Keratinocyte (primary cell): Measurements from ENCODE around the gene RNF227. TPM values are rescaled to one million over a fixed set of nuclear protein-coding genes. Genes with fewer than 3 reads are reported as not detected.

Experiments used
- DNase-seq: peaks from one replicate; pipeline ENCODE4 v3.0.0-alpha.2; 2011; ENCODE audit warnings: low read depth, missing footprints, low spot score
- FAIRE-seq: peaks from 2 replicates; lab custom pipeline; 2011; peaks lifted over from hg19 to GRCh38; lab: Jason Lieb, UNC
- H2AFZ ChIP-seq: 2 replicates; pipeline ENCODE4 v1.6.0; 2012; ENCODE audit warnings: low read length, control low read depth, inconsistent platforms; ENCODE audit not compliant: control insufficient read depth
- H3K27ac ChIP-seq: 2 replicates; pipeline ENCODE4 v1.5.1; 2011; ENCODE audit warnings: low read length; ENCODE audit not compliant: control insufficient read depth, insufficient read depth
- H3K27me3 ChIP-seq: 3 replicates; pipeline ENCODE4 v1.6.0; 2011; ENCODE audit warnings: low read length; ENCODE audit not compliant: control insufficient read depth, insufficient read depth; ENCODE audit errors: extremely low read depth
- H3K36me3 ChIP-seq, 2 experiments: 2 replicates in 1 of 2; 3 replicates in 1 of 2; pipeline ENCODE4 v1.5.1; 2011; ENCODE audit warnings: low read length in 2 of 2, mild to moderate bottlenecking in 1 of 2; ENCODE audit not compliant: control insufficient read depth in 2 of 2, insufficient read depth in 2 of 2; ENCODE audit errors: extremely low read depth in 1 of 2
- H3K4me1 ChIP-seq: 3 replicates; pipeline ENCODE4 v1.5.1; 2011; ENCODE audit warnings: low read length; ENCODE audit not compliant: control insufficient read depth, insufficient read depth; ENCODE audit errors: extremely low read depth
- H3K4me2 ChIP-seq: 3 replicates; pipeline ENCODE4 v1.6.0; 2011; ENCODE audit warnings: low read depth, low read length; ENCODE audit not compliant: control insufficient read depth, insufficient read depth; ENCODE audit errors: extremely low read depth
- H3K4me3 ChIP-seq, 3 experiments: fragments of 200-600 bp in 1 of 3; sonication (generic) in 1 of 3; 2 replicates in 2 of 3; 3 replicates in 1 of 3; pipeline ENCODE4 v1.5.1; 2011 to 2016; ENCODE audit warnings: low read length in 3 of 3, mild to moderate bottlenecking in 3 of 3, control low read depth in 2 of 3, inconsistent platforms in 1 of 3, low read depth in 1 of 3, mixed read lengths in 1 of 3, mixed run types in 1 of 3, moderate library complexity in 1 of 3; ENCODE audit not compliant: control insufficient read depth in 2 of 3, insufficient read depth in 2 of 3; ENCODE audit errors: extremely low read depth in 1 of 3
- H3K79me2 ChIP-seq: 2 replicates; pipeline ENCODE4 v1.6.0; 2012; ENCODE audit warnings: low read length; ENCODE audit not compliant: control insufficient read depth, insufficient read depth
- H3K9ac ChIP-seq: 3 replicates; pipeline ENCODE4 v1.6.0; 2011; ENCODE audit warnings: low read length; ENCODE audit not compliant: control insufficient read depth, insufficient read depth; ENCODE audit errors: extremely low read depth
- H3K9me1 ChIP-seq: 3 replicates; pipeline ENCODE4 v1.6.0; 2011; ENCODE audit warnings: low read length; ENCODE audit not compliant: control insufficient read depth, insufficient read depth; ENCODE audit errors: extremely low read depth
- H3K9me3 ChIP-seq: 2 replicates; pipeline ENCODE4 v1.5.1; 2012; ENCODE audit warnings: low read depth, low read length; ENCODE audit not compliant: control insufficient read depth
- H4K20me1 ChIP-seq: 3 replicates; pipeline ENCODE4 v1.6.0; 2011; ENCODE audit warnings: low read length; ENCODE audit not compliant: control insufficient read depth, insufficient read depth; ENCODE audit errors: extremely low read depth
- CTCF ChIP-seq, 3 experiments: IDR thresholded peaks in 1 of 3; conservative IDR thresholded peaks in 1 of 3; optimal IDR thresholded peaks in 1 of 3; 2 replicates in 2 of 3; 3 replicates in 1 of 3; pipeline versions ENCODE3 to v1.5.1; 2011; ENCODE audit warnings: low read length in 3 of 3, mild to moderate bottlenecking in 3 of 3, moderate library complexity in 2 of 3, control low read depth in 1 of 3, inconsistent platforms in 1 of 3; ENCODE audit not compliant: insufficient read depth in 2 of 3; ENCODE audit errors: extremely low read depth in 1 of 3
- EZH2 ChIP-seq: IDR thresholded peaks from one replicate; pipeline ENCODE4 v1.6.1; 2012; ENCODE audit warnings: inconsistent platforms, mild to moderate bottlenecking, low read length, moderate library complexity
- dilution Hi-C: fragments of 300-500 bp; cut with MboI; formaldehyde crosslinking; loops from one replicate; pipeline ENCODE4 v1.7.0; 2020; ENCODE audit warnings: low sequenced_read_pairs; ENCODE audit not compliant: extremely low pct_ligation_motif_present
- polyA plus RNA-seq, 5 experiments: library from polyadenylated mRNA; depleted of rRNA in 3 of 5; stranded (reverse) in 3 of 5; stranded (forward) in 1 of 5; unstranded in 1 of 5; fragments of >200 nt; gene quantifications; 1 replicate in 1 of 5; 2 replicates in 3 of 5; 3 replicates in 1 of 5; pipeline versions ENCODE4 v1.2.1 to v1.2.3, GENCODE V29; 2011 to 2012; ENCODE audit warnings: missing spikeins in 2 of 5, low read depth in 1 of 5, low replicate concordance in 1 of 5

Gene RNF227
- polyA plus RNA-seq, 1 donor (not counting 4 experiments of a cell fraction or from before 2014, with no cell fraction given) = 3.6 TPM

DNA sequence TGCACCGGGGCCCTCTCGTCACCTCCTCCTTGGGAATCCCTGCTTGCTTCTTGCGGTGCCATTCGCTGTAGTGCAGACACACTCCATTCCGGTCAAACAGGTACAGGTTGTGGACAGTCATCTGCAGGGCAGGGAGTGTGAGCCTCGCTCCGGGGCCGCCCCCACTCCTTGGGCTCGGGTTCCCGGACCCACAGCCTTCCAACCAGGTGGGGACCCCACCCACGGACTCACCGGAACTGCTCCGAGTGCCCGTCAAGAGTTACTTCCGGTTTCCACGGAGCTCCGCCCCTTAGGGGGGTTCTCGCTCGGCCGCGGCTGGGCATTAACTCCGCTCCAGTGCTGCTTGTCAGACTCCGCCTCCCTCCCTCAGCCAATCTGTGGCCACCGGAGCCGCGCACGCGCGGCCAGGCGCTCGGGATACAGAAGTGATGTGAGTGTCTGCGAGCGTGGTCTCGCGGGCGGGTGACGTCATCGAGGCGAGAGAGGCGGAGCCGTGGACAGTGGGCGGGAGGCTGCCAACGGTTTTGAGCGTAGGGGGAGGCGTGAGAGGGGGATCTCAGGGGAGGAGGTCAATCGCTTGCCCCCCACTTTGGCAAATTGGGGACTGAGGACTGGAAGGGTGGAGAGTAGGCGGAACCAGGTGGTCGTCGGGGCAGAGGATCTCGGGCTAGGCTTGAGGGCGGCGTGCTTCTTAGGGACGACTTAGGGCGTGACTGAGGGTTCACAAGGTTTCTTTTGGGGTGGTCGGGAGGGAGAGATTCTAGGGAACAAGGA, 15.8 kb upstream of the RNF227 start, which contains the start of the genes CNTROB and TRAPPC1:
TSS of gene CNTROB (plus strand) at position 498 of the 774 bp plus-strand sequence. CDS start 874 bp downstream, outside the sequence.
TSS of gene TRAPPC1 (minus strand) at position 238 of the 774 bp plus-strand sequence. CDS start at position 121, 117 bp downstream.
- peaks cover 4% of the 10 kb centered on the region for H3K9me1 ChIP-seq
- peak within 1 kb of the TSS; percentile 90 for H3K27ac ChIP-seq
- H3K4me1 ChIP-seq = peaks cover 18% of the 10 kb centered on the region
- DNase-seq = peak; percentile 98
- peak within 1 kb of the TSS; percentile 98 for H3K4me2 ChIP-seq
- peaks cover 14 to 22% of the 10 kb centered on the region in 2 experiments for H3K36me3 ChIP-seq
- no peaks in the 10 kb centered on the region for H3K9me3 ChIP-seq
- TF ChIP-seq CTCF (optimal IDR thresholded peaks at IDR 0.05 in 1 of 3, IDR thresholded peaks at IDR 0.05 in 1 of 3, conservative IDR thresholded peaks at IDR 0.05 in 1 of 3; ENCODE audit: extremely low read depth in 1 of 3, insufficient read depth in 2 of 3, low read length in 3 of 3) (no peak), EZH2 (no peak)
- no peaks in the 10 kb centered on the region for H3K27me3 ChIP-seq
- H4K20me1 ChIP-seq = no peaks in the 10 kb centered on the region
- peak within 1 kb of the TSS; percentile 63 to 94 (median 90) for H3K4me3 ChIP-seq
- peak within 1 kb of the TSS; percentile 99 for H2AFZ ChIP-seq
- peaks cover 32% of the 10 kb centered on the region for H3K79me2 ChIP-seq
- dilution Hi-C loops = no loop called here
- peak; percentile 71 for FAIRE-seq
- peak within 1 kb of the TSS; percentile 92 for H3K9ac ChIP-seq

GRCh38 chr17:7930841-7931631, 14.9 kb upstream of the RNF227 start:
- Histone ChIP-seq H3K27ac (peak overlapping the region; percentile 75), H3K4me2 (peak overlapping the region; percentile 88)
- peak; percentile 49 for FAIRE-seq

More at GRCh38 chr17:7930841-7931631, 14.9 kb upstream of the RNF227 start:
- dilution Hi-C loops = no loop called here
- Histone ChIP-seq H3K9ac (peak overlapping the region; percentile 92), H4K20me1 (no peaks in the 10 kb centered on the region), H3K9me1 (peaks cover 4% of the 10 kb centered on the region), H3K27me3 (no peaks in the 10 kb centered on the region), H2AFZ (peak overlapping the region; percentile 79), H3K9me3 (no peaks in the 10 kb centered on the region), H3K36me3 (peaks cover 5 to 16% of the 10 kb centered on the region in 2 experiments), H3K4me3 (peak overlapping the region; percentile 63 to 94 (median 90)), H3K4me1 (peaks cover 18% of the 10 kb centered on the region), H3K79me2 (peaks cover 32% of the 10 kb centered on the region)
- no peak for DNase-seq
- TF ChIP-seq EZH2 = no peak
- TF ChIP-seq CTCF (optimal IDR thresholded peaks at IDR 0.05 in 1 of 3, IDR thresholded peaks at IDR 0.05 in 1 of 3, conservative IDR thresholded peaks at IDR 0.05 in 1 of 3; ENCODE audit: extremely low read depth in 1 of 3, insufficient read depth in 2 of 3, low read length in 3 of 3) = no peak
